Measurements from ENCODE around the gene TTLL12. TPM values are rescaled to one million over a fixed set of nuclear protein-coding genes. Genes with fewer than 3 reads are reported as not detected.

TTLL12 gene
- total and polyA plus RNA-seq, 2 of the 8 experiments (the other 6 are each of a cell fraction or from before 2014, with no cell fraction given): 101 to 124 TPM

DNA sequence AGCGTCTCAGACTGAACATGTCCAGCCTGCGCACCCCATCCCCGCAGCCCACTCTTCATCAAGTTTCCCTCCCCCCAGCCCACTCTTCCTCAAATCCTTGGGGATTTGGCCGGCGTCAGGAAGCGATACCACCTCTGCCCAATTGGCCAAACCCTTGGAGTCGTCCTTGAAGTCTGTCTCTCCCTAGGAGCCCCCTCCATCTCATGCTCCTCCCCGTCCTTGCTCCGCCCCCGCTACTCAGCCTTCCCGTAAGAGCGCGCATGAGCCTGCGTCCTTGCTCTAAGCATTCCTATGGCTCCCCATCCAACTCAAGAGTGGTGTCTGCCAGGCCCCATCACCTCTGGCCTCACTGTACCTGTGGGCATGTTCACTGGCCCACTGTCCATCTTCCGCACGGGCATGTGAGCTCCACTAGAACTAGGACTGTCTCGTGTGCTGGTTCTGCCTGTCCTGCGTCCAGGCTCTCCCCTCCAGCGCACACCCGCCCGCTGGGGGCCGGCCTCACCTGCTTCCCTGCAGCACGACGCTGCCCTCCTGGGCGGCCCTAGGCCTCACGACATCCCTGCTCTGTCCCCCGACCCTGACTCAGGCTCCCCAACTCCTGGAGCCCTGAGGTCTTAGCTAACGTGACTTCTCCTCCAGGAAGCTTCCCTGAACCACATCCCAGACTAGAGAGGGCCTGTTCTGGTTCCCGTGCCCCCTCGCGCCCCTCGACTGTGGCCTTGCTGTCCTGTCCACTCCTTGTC is 30.5 kb upstream of the TTLL12 start:
- H2BK120ac ChIP-seq (replicated peaks; ENCODE audit: low read depth, low read length): no peak overlapping the region
- TF ChIP-seq CEBPB (IDR thresholded peaks at IDR 0.05; ENCODE audit: low read depth, low read length): no peak
- TF ChIP-seq NRF1 (IDR thresholded peaks at IDR 0.05; ENCODE audit: low read depth, low read length): no peak
- no peak for TF ChIP-seq RNF2 (IDR thresholded peaks at IDR 0.05; ENCODE audit: borderline replicate concordance, low read depth, low read length, missing control alignments, poor library complexity, severe bottlenecking)
- TF ChIP-seq CTBP2 (IDR thresholded peaks at IDR 0.05; ENCODE audit: borderline replicate concordance, insufficient read depth, insufficient read length, low read length): no peak
- no peak for TF ChIP-seq SRF (IDR thresholded peaks at IDR 0.05; ENCODE audit: low read depth, low read length)
- TF ChIP-seq SIRT6 (IDR thresholded peaks at IDR 0.05; ENCODE audit: low read length): no peak
- no peak for TF ChIP-seq CREB1 (IDR thresholded peaks at IDR 0.05)
- TF ChIP-seq BCL11A (IDR thresholded peaks at IDR 0.05; ENCODE audit: low read depth in 2 of 2, low read length in 2 of 2): no peak
- TF ChIP-seq RBBP5 (IDR thresholded peaks at IDR 0.05; ENCODE audit: borderline replicate concordance, low read depth, low read length): no peak
- no peak overlapping the region for H3K14ac ChIP-seq (ENCODE audit: insufficient read length)
- H4K5ac ChIP-seq (ENCODE audit: insufficient read length, low read depth, low read length): no peak overlapping the region
- no peak overlapping the region for H2AK5ac ChIP-seq (ENCODE audit: low read depth, low read length)
- no peak overlapping the region for H3K4ac ChIP-seq (replicated peaks; ENCODE audit: insufficient read length, low read depth, low read length)
- H2BK5ac ChIP-seq (ENCODE audit: low read depth, low read length): 0 out of 2 replicates have a peak overlapping the region, but pooled peaks have one; percentile 35
- H3K4me1 ChIP-seq (replicated peaks in 1 of 4; ENCODE audit: control insufficient read depth in 3 of 4, insufficient read depth in 4 of 4, low read length in 3 of 4): peaks cover 0 to 25% (median 10%) of the 10 kb centered on the region in 4 experiments; a peak in 5 of 7 replicates
- no peaks in the 10 kb centered on the region for H3K36me3 ChIP-seq (ENCODE audit: control insufficient read depth in 2 of 4, insufficient read depth in 4 of 4, low read length in 3 of 4)
- H4K8ac ChIP-seq (ENCODE audit: extremely low read depth, insufficient read depth, low read length): no peak overlapping the region; the same call in 1 of the 2 replicates
- no peak overlapping the region for H3K23ac ChIP-seq (ENCODE audit: insufficient read length)
- H3K4me3 ChIP-seq (ENCODE audit: extremely low read depth in 1 of 4, insufficient read depth in 2 of 4, low read depth in 3 of 4, low read length in 4 of 4): no peak overlapping the region
- H3K56ac ChIP-seq (replicated peaks; ENCODE audit: insufficient read length, low read depth, low read length): no peak overlapping the region
- H3K9me3 ChIP-seq (ENCODE audit: insufficient read depth in 2 of 2, low read depth in 1 of 2, low read length in 1 of 2): no peaks in the 10 kb centered on the region
- 81% methylated on average over 29 of the region's 32 CpGs; no CpG with 5 or more reads in 1 of the 2 experiments for WGBS, 2 experiments (ENCODE audit: extremely low coverage in 1 of 2, insufficient coverage in 1 of 2, insufficient read length in 1 of 2, insufficient replicate concordance in 2 of 2, low coverage in 1 of 2, low lambda C conversion rate in 2 of 2, missing lambda C conversion rate in 1 of 2)
- H3K27ac ChIP-seq (ENCODE audit: low read depth, low read length): no peak overlapping the region
- H3K9ac ChIP-seq (replicated peaks in 1 of 4; ENCODE audit: extremely low read depth in 1 of 4, low read depth in 3 of 4, low read length in 3 of 4): no peak overlapping the region
- H3K4me2 ChIP-seq (ENCODE audit: insufficient read depth in 1 of 2, low read depth in 2 of 2, low read length in 2 of 2): no peak overlapping the region
- no peaks in the 10 kb centered on the region for H4K20me1 ChIP-seq (replicated peaks in 1 of 2; ENCODE audit: control insufficient read depth in 1 of 2, insufficient read depth in 2 of 2, low read length in 2 of 2)
- H3K79me2 ChIP-seq (ENCODE audit: control insufficient read depth in 1 of 2, insufficient read depth in 2 of 2, low read length in 2 of 2): no peaks in the 10 kb centered on the region
- POLR2A ChIA-PET (ENCODE audit: partially characterized antibody): no interaction called here
- CTCF ChIA-PET (ENCODE audit: partially characterized antibody): interaction anchor here (1.2 to 16.7 kb wide), 4 partner anchors 10 to 53 kb away, joined by 3 to 186 read pairs (median 8); no protein-coding TSS in a partner anchor
- H3K79me1 ChIP-seq (ENCODE audit: low read depth, low read length): no peaks in the 10 kb centered on the region
- no peak for DNase-seq (ENCODE audit: low read depth in 1 of 2, low spot score in 2 of 2)
- no peak overlapping the region; the same call in 1 of the 2 replicates for H3K18ac ChIP-seq (ENCODE audit: extremely low read depth, low read length)
- H2AFZ ChIP-seq (ENCODE audit: low read length): no peak overlapping the region
- FAIRE-seq: no peak
- peak overlapping the region; percentile 60; the same call in 1 of the 2 replicates for H2BK12ac ChIP-seq (ENCODE audit: low read depth, low read length)
- no peak overlapping the region for H2BK20ac ChIP-seq (ENCODE audit: low read length)
- no peaks in the 10 kb centered on the region for H3K23me2 ChIP-seq (ENCODE audit: low read depth, low read length)
- H4K91ac ChIP-seq (replicated peaks; ENCODE audit: insufficient read length, low read length): no peak overlapping the region
- peak overlapping the region; percentile 61; the same call in 1 of the 2 replicates for H2BK15ac ChIP-seq (ENCODE audit: low read length)
- H3K27me3 ChIP-seq (replicated peaks in 1 of 4; ENCODE audit: control insufficient read depth in 3 of 4, extremely low read depth in 1 of 4, insufficient read depth in 3 of 4, low read length in 3 of 4): peaks cover 0 to 2% (median 0%) of the 10 kb centered on the region in 4 experiments; a peak in 1 of 7 replicates
